ENCODE measurements around the gene DNMT3A.

The DNMT3A gene

GRCh38 chr2:25372405-25373268 is 30.9 kb upstream of the DNMT3A start:
- no peak for DNase-seq

- DNase-seq = no peak
Measured at GRCh38 chr2:25371253-25372241, 29.8 kb upstream of the DNMT3A start.

- no peak for DNase-seq
Measured at GRCh38 chr2:25369876-25370275, 28.2 kb upstream of the DNMT3A start.

GRCh38 chr2:25369439-25369838 is 27.7 kb upstream of the DNMT3A start:
- no peak for DNase-seq

- no peak for DNase-seq
Measured at GRCh38 chr2:25368660-25369059, 26.9 kb upstream of the DNMT3A start.

- no peak for DNase-seq
Measured at GRCh38 chr2:25367296-25367695, 25.6 kb upstream of the DNMT3A start.

- no peak for DNase-seq
Measured at GRCh38 chr2:25366629-25367028, 24.9 kb upstream of the DNMT3A start.

- DNase-seq = no peak
Measured at GRCh38 chr2:25365241-25365640, 23.5 kb upstream of the DNMT3A start.

- DNase-seq = no peak
Measured at GRCh38 chr2:25363733-25364132, 22.0 kb upstream of the DNMT3A start.

- DNase-seq = peak; percentile 59
Measured at GRCh38 chr2:25362434-25363145, 20.9 kb upstream of the DNMT3A start.

GRCh38 chr2:25362049-25362433 is 20.3 kb upstream of the DNMT3A start:
- peak; percentile 94 for DNase-seq

GRCh38 chr2:25361261-25362048 is 19.7 kb upstream of the DNMT3A start:
- DNase-seq = no peak

- no peak for DNase-seq
Measured at GRCh38 chr2:25358836-25359235, 17.1 kb upstream of the DNMT3A start.

GRCh38 chr2:25358249-25358815 is 16.6 kb upstream of the DNMT3A start:
- DNase-seq = no peak

- DNase-seq = no peak
Measured at GRCh38 chr2:25356088-25356487, 14.4 kb upstream of the DNMT3A start.

GRCh38 chr2:25355270-25355669 is 13.5 kb upstream of the DNMT3A start:
- no peak for DNase-seq

- DNase-seq = no peak
Measured at GRCh38 chr2:25354116-25354515, 12.4 kb upstream of the DNMT3A start.

- no peak for DNase-seq
Measured at GRCh38 chr2:25349397-25349796, 7.7 kb upstream of the DNMT3A start.

GRCh38 chr2:25347846-25348245 is 6.1 kb upstream of the DNMT3A start:
- no peak for DNase-seq

GRCh38 chr2:25347205-25347815 is 5.6 kb upstream of the DNMT3A start:
- DNase-seq = no peak

GRCh38 chr2:25343187-25343825 is 1.6 kb upstream of the DNMT3A start:
- DNase-seq = no peak

Measured in CD4-positive, alpha-beta T cell treated with Interleukin-17A for 4 hours (primary cell).